Liver (tissue), 9 donors: ENCODE data around the gene CBL. TPM values are rescaled to one million over a fixed set of nuclear protein-coding genes. Genes with fewer than 3 reads are reported as not detected.

ENCODE experiments used
- DNase-seq: peaks from one replicate; pipeline ENCODE4 v3.0.0-alpha.2; 2017; ENCODE audit warnings: low spot score
- H3K27ac ChIP-seq, 2 donors: one replicate each; pipeline ENCODE4 v1.7.0; 2013; ENCODE audit warnings: inconsistent platforms in 2 of 2, low read length in 2 of 2, control low read depth in 1 of 2, low read depth in 1 of 2, mild to moderate bottlenecking in 1 of 2
- H3K27me3 ChIP-seq, 4 donors: one replicate each; pipeline versions ENCODE4 v1.6.1 to v1.7.0; 2013; ENCODE audit warnings: low read length in 3 of 4, inconsistent platforms in 1 of 4, mild to moderate bottlenecking in 1 of 4, moderate library complexity in 1 of 4; ENCODE audit not compliant: control insufficient read depth in 4 of 4, insufficient read depth in 4 of 4
- H3K36me3 ChIP-seq, 4 donors: one replicate each; pipeline versions ENCODE4 v1.6.1 to v1.7.0; 2013; ENCODE audit warnings: low read length in 3 of 4, mild to moderate bottlenecking in 3 of 4, low read depth in 1 of 4, moderate library complexity in 1 of 4; ENCODE audit not compliant: control insufficient read depth in 4 of 4, insufficient read depth in 3 of 4
- H3K4me1 ChIP-seq, 4 donors: one replicate each; pipeline versions ENCODE4 v1.6.1 to v1.7.0; 2013; ENCODE audit warnings: low read length in 3 of 4, mild to moderate bottlenecking in 3 of 4, moderate library complexity in 1 of 4; ENCODE audit not compliant: control insufficient read depth in 4 of 4, insufficient read depth in 4 of 4
- H3K4me3 ChIP-seq, 3 donors: one replicate each; pipeline versions ENCODE4 v1.6.1 to v1.7.0; 2013; ENCODE audit warnings: low read length in 3 of 3, control low read depth in 1 of 3, low read depth in 1 of 3, mild to moderate bottlenecking in 1 of 3
- H3K9ac ChIP-seq, 2 donors: one replicate each; pipeline ENCODE4 v1.7.0; 2013; ENCODE audit warnings: low read length in 2 of 2, mild to moderate bottlenecking in 2 of 2, moderate library complexity in 2 of 2, control low read depth in 1 of 2, low read depth in 1 of 2
- H3K9me3 ChIP-seq, 4 donors: one replicate each; pipeline versions ENCODE4 v1.6.1 to v1.7.0; 2013; ENCODE audit warnings: low read length in 3 of 4; ENCODE audit not compliant: control insufficient read depth in 4 of 4
- ATF3 ChIP-seq: IDR thresholded peaks from 2 replicates; pipeline ENCODE4 v1.6.1; 2016; ENCODE audit warnings: antibody characterized with exemption
- EGR1 ChIP-seq, 2 donors: IDR thresholded peaks; 2 replicates each; pipeline ENCODE4 v1.6.1; 2016 to 2018; ENCODE audit warnings: antibody characterized with exemption in 2 of 2, low read depth in 2 of 2
- FOXA1 ChIP-seq: IDR thresholded peaks from 2 replicates; pipeline ENCODE4 v1.6.1; 2016; ENCODE audit warnings: antibody characterized with exemption
- FOXA2 ChIP-seq: IDR thresholded peaks from 2 replicates; pipeline ENCODE4 v1.6.1; 2016; ENCODE audit warnings: antibody characterized with exemption
- GABPA ChIP-seq, 2 donors: IDR thresholded peaks in 1 of 2; conservative IDR thresholded peaks in 1 of 2; 2 replicates each; pipeline ENCODE4 v1.6.1; 2016; ENCODE audit warnings: antibody characterized with exemption in 2 of 2, mild to moderate bottlenecking in 1 of 2, moderate library complexity in 1 of 2
- HNF4G ChIP-seq: IDR thresholded peaks from 2 replicates; pipeline ENCODE4 v1.6.1; 2016; ENCODE audit warnings: antibody characterized with exemption
- JUND ChIP-seq, 2 donors: IDR thresholded peaks; 2 replicates each; pipeline ENCODE4 v1.6.1; 2016; ENCODE audit warnings: antibody characterized with exemption in 2 of 2
- NR2F2 ChIP-seq: IDR thresholded peaks from 2 replicates; pipeline ENCODE4 v1.6.1; 2016; ENCODE audit warnings: antibody characterized with exemption
- RAD21 ChIP-seq, 2 donors: IDR thresholded peaks; 2 replicates each; pipeline ENCODE4 v1.6.1; 2016; ENCODE audit warnings: antibody characterized with exemption in 2 of 2, mild to moderate bottlenecking in 2 of 2
- RXRA ChIP-seq, 2 donors: IDR thresholded peaks; 2 replicates each; pipeline ENCODE4 v1.6.1; 2017 to 2018; ENCODE audit warnings: antibody characterized with exemption in 2 of 2, mild to moderate bottlenecking in 1 of 2
- SP1 ChIP-seq: IDR thresholded peaks from 2 replicates; pipeline ENCODE4 v1.6.1; 2018; ENCODE audit warnings: antibody characterized with exemption, mild to moderate bottlenecking
- TAF1 ChIP-seq: conservative IDR thresholded peaks from 2 replicates; pipeline ENCODE4 v1.6.1; 2016; ENCODE audit warnings: antibody characterized with exemption, mild to moderate bottlenecking
- WGBS: extraction: QIAGEN DNeasy Blood & Tissue Kit; methylation state at CpG from one replicate; pipeline ENCODE4 v1.1.7; 2013; 5-methylcytosine and 5-hydroxymethylcytosine counted together
- polyA plus RNA-seq, 2 donors: library from polyadenylated mRNA; stranded (reverse) in 1 of 2; unstranded in 1 of 2; fragments of 200-250 nt in 1 of 2; fragments of >200 nt in 1 of 2; fragmentation: Nextera tagmentation in 1 of 2; extraction: Ambion mirVana in 1 of 2; gene quantifications; one replicate each; pipeline versions ENCODE4 v1.2.1 to v1.2.3, GENCODE V29; 2013 to 2015
- total RNA-seq, 2 donors: library from RNA; depleted of rRNA; stranded (reverse); fragments of >200 nt; gene quantifications; one replicate each; pipeline ENCODE4 v1.2.3, GENCODE V29; 2014
- TF ChIP-seq, protein P1 (sequence below): IDR thresholded peaks from 2 replicates; pipeline ENCODE4 v1.6.1; 2016; ENCODE audit warnings: antibody characterized with exemption
- donor health status: healthy.
- donor health status: healthy.
- donor health status: healthy.
- donor health status: healthy.
- donor health status: healthy.

Gene CBL
- total and polyA plus RNA-seq, 4 donors, result 1.6 to 5.5 (median 3.5) TPM

DNA sequence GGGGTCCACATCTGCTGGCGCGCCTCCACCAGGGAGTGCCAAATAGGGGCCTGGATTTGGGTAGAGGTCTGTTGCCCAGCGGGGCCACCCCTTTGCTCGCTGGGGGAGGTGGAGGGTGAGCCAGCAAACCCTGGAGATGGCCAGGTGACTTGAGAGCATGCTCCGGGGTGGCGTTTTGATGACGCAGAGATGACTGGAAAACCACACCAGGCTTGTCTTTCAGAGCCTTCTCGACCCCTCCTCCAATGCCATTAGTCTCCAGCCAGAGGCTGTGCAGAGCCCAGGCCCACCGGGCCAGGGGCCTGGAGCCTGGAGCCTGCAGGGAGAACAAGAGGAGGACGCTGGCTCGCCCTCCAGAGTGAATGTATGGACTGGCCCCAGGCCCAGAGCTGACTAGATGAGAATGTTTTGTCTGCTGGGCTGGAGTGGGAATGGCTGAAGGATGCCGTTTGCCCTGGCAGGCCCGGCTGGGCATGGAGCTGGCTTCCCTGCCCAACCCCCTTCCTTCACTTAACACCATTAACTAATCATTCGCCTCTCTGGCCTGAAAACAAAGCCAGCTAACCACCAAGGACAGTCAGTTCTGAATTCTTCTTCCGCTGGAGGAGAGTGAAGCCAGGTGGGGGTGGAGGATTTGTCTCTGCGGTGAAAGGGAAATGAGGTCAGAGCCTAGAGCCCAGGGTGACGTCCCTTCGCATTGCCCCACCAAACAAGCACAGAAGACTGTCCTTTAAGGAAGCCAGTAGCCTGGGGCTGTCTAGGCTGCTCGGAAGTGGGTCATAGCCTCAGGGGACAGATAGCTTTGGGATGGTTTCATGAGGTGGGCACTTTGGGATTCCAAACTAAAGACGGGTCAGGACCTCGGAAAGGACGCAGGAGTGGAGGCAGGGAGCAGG is 112.3 kb downstream of the CBL start:
- Histone ChIP-seq H3K4me1 (peaks cover 12 to 37% (median 25%) of the 10 kb centered on the region in 4 donors), H3K4me3 (no peak overlapping the region), H3K36me3 (no peaks in the 10 kb centered on the region), H3K9me3 (no peaks in the 10 kb centered on the region), H3K9ac (no peak overlapping the region), H3K27ac (peak overlapping the region; percentile 60 to 65), H3K27me3 (peaks cover 0 to 8% (median 3%) of the 10 kb centered on the region in 4 donors)
- WGBS, result 67% methylated on average over 22 of the region's 22 CpGs
- DNase-seq, result no peak
- peak; percentile 23 for TF ChIP-seq SP1
- TF ChIP-seq NR2F2, result peak; percentile 20
- TF ChIP-seq ATF3, result no peak

GRCh38 chr11:119319136-119319699 is 113.1 kb downstream of the CBL start:
- WGBS, result 76% methylated on average over 8 of the region's 8 CpGs
- Histone ChIP-seq H3K9ac (no peak overlapping the region), H3K4me3 (no peak overlapping the region), H3K27ac (peak overlapping the region; percentile 60 to 65), H3K27me3 (peaks cover 0 to 8% (median 3%) of the 10 kb centered on the region in 4 donors), H3K9me3 (no peaks in the 10 kb centered on the region), H3K4me1 (peaks cover 12 to 37% (median 25%) of the 10 kb centered on the region in 4 donors), H3K36me3 (no peaks in the 10 kb centered on the region)
- no peak for DNase-seq
- TF ChIP-seq RXRA (IDR thresholded peaks at IDR 0.05), result no peak
- TF ChIP-seq, protein P1, sequence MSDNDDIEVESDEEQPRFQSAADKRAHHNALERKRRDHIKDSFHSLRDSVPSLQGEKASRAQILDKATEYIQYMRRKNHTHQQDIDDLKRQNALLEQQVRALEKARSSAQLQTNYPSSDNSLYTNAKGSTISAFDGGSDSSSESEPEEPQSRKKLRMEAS, result no peak
- TF ChIP-seq FOXA2, result no peak
- TF ChIP-seq TAF1, result no peak
- TF ChIP-seq EGR1 (IDR thresholded peaks at IDR 0.05; ENCODE audit: low read depth in 2 of 2), result no peak
- no peak for TF ChIP-seq HNF4G
- TF ChIP-seq JUND (IDR thresholded peaks at IDR 0.05), result no peak
- TF ChIP-seq RAD21 (IDR thresholded peaks at IDR 0.05), result no peak
- TF ChIP-seq SP1, result no peak
- no peak for TF ChIP-seq GABPA (IDR thresholded peaks at IDR 0.05 in 1 of 2, conservative IDR thresholded peaks at IDR 0.05 in 1 of 2)

DNA sequence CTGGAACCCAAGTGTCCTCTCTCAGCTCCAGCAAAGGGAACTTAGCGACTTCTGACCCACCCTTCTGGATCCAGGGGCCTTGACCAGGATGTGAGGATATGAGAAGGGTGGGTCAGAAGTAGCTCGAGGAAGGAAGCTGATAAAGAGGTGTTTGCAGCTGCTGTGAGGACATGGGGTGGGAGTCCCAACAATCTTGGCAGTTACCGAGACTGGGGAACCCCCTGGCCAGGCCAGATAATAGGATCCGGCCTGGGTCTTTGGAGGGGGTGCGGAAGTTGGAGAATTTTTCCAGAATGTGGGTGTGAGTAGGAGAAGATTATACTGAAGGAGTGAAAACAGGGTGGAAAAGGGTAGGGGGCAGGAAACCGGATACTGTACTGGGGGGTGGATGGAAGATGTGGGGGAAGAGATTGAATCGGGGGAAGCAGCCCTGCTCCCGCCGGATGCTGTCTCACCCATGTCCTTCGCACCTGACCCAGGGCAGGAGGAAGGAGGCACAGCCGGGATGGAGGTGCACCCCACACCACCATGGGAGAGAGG is 113.6 kb downstream of the CBL start:
- peak overlapping the region; percentile 65 to 69 for H3K27ac ChIP-seq
- TF ChIP-seq NR2F2 (peak; percentile 73), SP1 (peak; percentile 22), FOXA1 (no peak)
- H3K9ac ChIP-seq, result no peak overlapping the region
- no peaks in the 10 kb centered on the region for H3K36me3 ChIP-seq
- H3K4me3 ChIP-seq, result no peak overlapping the region
- H3K27me3 ChIP-seq, result peaks cover 0 to 8% (median 3%) of the 10 kb centered on the region in 4 donors
- H3K4me1 ChIP-seq, result peaks cover 12 to 37% (median 25%) of the 10 kb centered on the region in 4 donors
- 58% methylated on average over 11 of the region's 11 CpGs for WGBS
- no peak for DNase-seq
- no peaks in the 10 kb centered on the region for H3K9me3 ChIP-seq
